A673 (cell line): ENCODE results near the gene SPINK4. TPM values are rescaled to one million over a fixed set of nuclear protein-coding genes. Genes with fewer than 3 reads are reported as not detected.

Source experiments
- BruUV-seq: library from RNA; stranded (reverse); fragments of 400-500 nt; replicated peaks from 2 replicates; lab custom pipeline; 2021; lab: Mats Ljungman, UMichigan
- CTCF ChIA-PET: fragments of 300-600 bp; sonication (Branson Sonifier 250); formaldehyde crosslinking; loops from one replicate; lab custom pipeline; 2022; ENCODE audit warnings: antibody characterized with exemption; lab: Charles Lee
- POLR2A ChIA-PET: fragments of 300-600 bp; sonication (Branson Sonifier 250); formaldehyde crosslinking; loops from one replicate; lab custom pipeline; 2022; ENCODE audit warnings: antibody characterized with exemption; ENCODE audit not compliant: low non-redundant PET; lab: Charles Lee
- DNase-seq: peaks from one replicate; pipeline ENCODE4 v3.0.0-alpha.2; 2015; ENCODE audit warnings: low spot score
- H3K27ac ChIP-seq: fragments of 200-600 bp; sonication (generic); 2 replicates; pipeline ENCODE4 v1.5.1; 2016; ENCODE audit warnings: mixed run types, low read depth, mild to moderate bottlenecking, mixed read lengths, antibody characterized with exemption, low read length; ENCODE audit not compliant: poor library complexity, severe bottlenecking
- H3K27me3 ChIP-seq: fragments of 200-600 bp; sonication (generic); replicated peaks from 2 replicates; pipeline ENCODE4 v1.6.1; 2017; ENCODE audit warnings: mixed run types, low read depth, mild to moderate bottlenecking, mixed read lengths, antibody characterized with exemption, low read length; ENCODE audit not compliant: insufficient read depth, poor library complexity
- H3K36me3 ChIP-seq: fragments of 200-600 bp; sonication (generic); 2 replicates; pipeline ENCODE4 v1.6.1; 2016; ENCODE audit warnings: mixed run types, mild to moderate bottlenecking, mixed read lengths, antibody characterized with exemption, low read length; ENCODE audit not compliant: insufficient read depth, poor library complexity, severe bottlenecking
- H3K4me1 ChIP-seq: fragments of 200-600 bp; sonication (generic); 2 replicates; pipeline ENCODE4 v1.6.1; 2017; ENCODE audit warnings: mixed run types, mild to moderate bottlenecking, mixed read lengths, antibody characterized with exemption, low read length; ENCODE audit not compliant: insufficient read depth, poor library complexity, severe bottlenecking
- H3K4me3 ChIP-seq: fragments of 200-600 bp; sonication (generic); 2 replicates; pipeline ENCODE4 v1.5.1; 2016; ENCODE audit warnings: low read depth, mixed run types, mild to moderate bottlenecking, mixed read lengths, low read length; ENCODE audit not compliant: poor library complexity, severe bottlenecking
- H3K9me3 ChIP-seq: fragments of 200-600 bp; sonication (generic); 2 replicates; pipeline ENCODE4 v1.6.1; 2016; ENCODE audit warnings: mixed run types, low read depth, mild to moderate bottlenecking, mixed read lengths, antibody characterized with exemption, low read length; ENCODE audit not compliant: poor library complexity, severe bottlenecking
- EZH2 ChIP-seq: fragments of 200-600 bp; sonication (generic); IDR thresholded peaks from 2 replicates; pipeline ENCODE4 v1.6.1; 2017; ENCODE audit warnings: borderline replicate concordance, low read depth, mild to moderate bottlenecking, mixed read lengths, antibody characterized with exemption, low read length; ENCODE audit not compliant: poor library complexity, severe bottlenecking
- intact Hi-C: fragments of 100-400 bp; cut with micrococcal nuclease; formaldehyde crosslinking; loops from one replicate; pipeline ENCODE4 v1.10.0; 2022; ENCODE audit not compliant: unreplicated experiment
- total RNA-seq: library from RNA; stranded (reverse); gene quantifications from 2 replicates; pipeline ENCODE4 v1.2.3, GENCODE V29; 2021
- TF ChIP-seq, protein P1 (sequence below): fragments of 300-800, 200-600 bp; sonication (generic); conservative IDR thresholded peaks from 2 replicates; pipeline ENCODE4 v1.5.1; 2017; ENCODE audit warnings: low read depth, mild to moderate bottlenecking, antibody characterized with exemption, low read length, moderate library complexity, mixed read lengths

The SPINK4 gene
- total RNA-seq, 1 experiment from 2014 or later = not detected

- H3K9me3 ChIP-seq = no peaks in the 10 kb centered on the region
- no peak for DNase-seq
- TF ChIP-seq, protein P1, sequence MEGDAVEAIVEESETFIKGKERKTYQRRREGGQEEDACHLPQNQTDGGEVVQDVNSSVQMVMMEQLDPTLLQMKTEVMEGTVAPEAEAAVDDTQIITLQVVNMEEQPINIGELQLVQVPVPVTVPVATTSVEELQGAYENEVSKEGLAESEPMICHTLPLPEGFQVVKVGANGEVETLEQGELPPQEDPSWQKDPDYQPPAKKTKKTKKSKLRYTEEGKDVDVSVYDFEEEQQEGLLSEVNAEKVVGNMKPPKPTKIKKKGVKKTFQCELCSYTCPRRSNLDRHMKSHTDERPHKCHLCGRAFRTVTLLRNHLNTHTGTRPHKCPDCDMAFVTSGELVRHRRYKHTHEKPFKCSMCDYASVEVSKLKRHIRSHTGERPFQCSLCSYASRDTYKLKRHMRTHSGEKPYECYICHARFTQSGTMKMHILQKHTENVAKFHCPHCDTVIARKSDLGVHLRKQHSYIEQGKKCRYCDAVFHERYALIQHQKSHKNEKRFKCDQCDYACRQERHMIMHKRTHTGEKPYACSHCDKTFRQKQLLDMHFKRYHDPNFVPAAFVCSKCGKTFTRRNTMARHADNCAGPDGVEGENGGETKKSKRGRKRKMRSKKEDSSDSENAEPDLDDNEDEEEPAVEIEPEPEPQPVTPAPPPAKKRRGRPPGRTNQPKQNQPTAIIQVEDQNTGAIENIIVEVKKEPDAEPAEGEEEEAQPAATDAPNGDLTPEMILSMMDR = no peak
- no peak for TF ChIP-seq EZH2
- CTCF ChIA-PET = no interaction called here
- no peaks in the 10 kb centered on the region for H3K4me1 ChIP-seq
- H3K27ac ChIP-seq = no peak overlapping the region
- peaks cover 7% of the 10 kb centered on the region for H3K27me3 ChIP-seq
- no peak overlapping the region for H3K4me3 ChIP-seq
- POLR2A ChIA-PET = no interaction called here
- H3K36me3 ChIP-seq = no peaks in the 10 kb centered on the region
- intact Hi-C loops = no loop called here
- no TSS peak for BruUV-seq
These were observed 37.9 kb upstream of the SPINK4 start for GRCh38 chr9:33202018-33202417.

DNA sequence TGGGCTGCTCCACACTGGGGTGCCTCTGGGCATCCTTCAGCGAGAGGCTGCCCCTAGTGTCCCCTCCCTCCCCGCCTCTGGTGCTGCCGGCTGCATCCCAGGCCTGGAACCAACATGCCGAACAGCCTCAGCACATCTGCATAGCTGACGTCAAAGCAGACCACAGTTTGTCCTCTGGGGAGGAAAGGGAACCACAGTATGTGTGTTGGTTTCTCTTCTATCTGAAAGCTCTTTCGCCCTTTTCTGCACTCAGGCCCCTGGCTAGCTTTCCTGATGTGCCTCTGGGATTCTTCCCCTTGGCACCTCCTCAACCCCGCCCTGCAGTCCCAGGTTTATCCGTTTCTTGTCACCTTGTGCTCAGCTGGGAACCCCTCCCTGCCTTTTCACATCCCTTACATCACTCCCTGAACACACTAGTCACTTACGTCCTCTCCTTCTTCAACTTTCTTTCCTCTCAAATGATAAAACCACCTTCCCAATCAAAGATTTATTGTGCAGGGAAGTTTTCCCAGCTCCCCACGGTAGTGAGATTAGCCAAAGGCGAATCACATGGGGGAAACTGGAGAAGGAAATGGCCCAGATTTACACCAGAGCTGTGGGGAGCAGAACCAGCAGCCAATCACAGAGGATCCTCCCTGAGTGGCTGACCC is 37.3 kb upstream of the SPINK4 start:
- no peak overlapping the region for H3K4me3 ChIP-seq
- no peaks in the 10 kb centered on the region for H3K36me3 ChIP-seq
- ChIA-PET CTCF (interaction anchor here (0.5 kb wide), 2 partner anchors 21 to 33 kb away, joined by 3 to 5 read pairs; no protein-coding TSS in a partner anchor), POLR2A (no interaction called here)
- no peak overlapping the region for H3K27ac ChIP-seq
- H3K4me1 ChIP-seq = no peaks in the 10 kb centered on the region
- no peaks in the 10 kb centered on the region for H3K9me3 ChIP-seq
- intact Hi-C loops = no loop called here
- DNase-seq = no peak
- no peak for TF ChIP-seq EZH2
- TF ChIP-seq, protein P1 = no peak
- peaks cover 7% of the 10 kb centered on the region for H3K27me3 ChIP-seq
- BruUV-seq = no TSS peak

DNA sequence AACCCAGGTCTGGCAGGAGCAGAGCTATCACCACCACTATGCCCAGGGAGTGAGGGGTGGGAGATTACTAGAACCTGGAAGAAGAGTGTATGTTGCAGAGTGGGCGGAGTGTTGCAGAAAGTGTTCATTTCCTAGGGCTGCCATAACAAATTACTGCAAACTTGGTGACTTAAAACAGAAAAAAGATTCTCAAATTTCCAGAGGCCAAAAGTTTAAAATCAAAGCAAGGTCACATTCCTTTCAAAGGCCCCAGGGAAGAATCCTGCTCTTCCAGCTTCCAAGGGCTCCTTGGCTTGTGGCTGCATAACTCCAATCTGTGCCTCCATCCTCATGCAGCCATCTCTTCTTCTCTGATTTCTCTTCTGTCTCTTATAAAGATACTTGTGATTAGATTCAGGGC is 30.6 kb upstream of the SPINK4 start:
- H3K4me1 ChIP-seq = no peaks in the 10 kb centered on the region
- intact Hi-C loops = no loop called here
- H3K36me3 ChIP-seq = no peaks in the 10 kb centered on the region
- BruUV-seq = no TSS peak
- H3K27ac ChIP-seq = no peak overlapping the region
- DNase-seq = no peak
- POLR2A ChIA-PET = interaction anchor here (0.6 kb wide), 1 partner anchor 8 kb away, joined by 3 read pairs; no protein-coding TSS in a partner anchor
- H3K9me3 ChIP-seq = no peaks in the 10 kb centered on the region
- no peak for TF ChIP-seq EZH2
- TF ChIP-seq, protein P1 = no peak
- H3K27me3 ChIP-seq = peaks cover 2% of the 10 kb centered on the region
- CTCF ChIA-PET = no interaction called here
- no peak overlapping the region for H3K4me3 ChIP-seq
